Glutamatergic neuron (in vitro differentiated cells): ENCODE data around the gene ARHGAP42. TPM values are rescaled to one million over a fixed set of nuclear protein-coding genes. Genes with fewer than 3 reads are reported as not detected.

Experiments used
- DNase-seq: peaks from one replicate; pipeline ENCODE4 v3.0.0; 2022
- H3K27ac Mint-ChIP-seq: one replicate; pipeline ENCODE4 v1.8.0; 2020; ENCODE audit warnings: mild to moderate bottlenecking, mixed read lengths, inconsistent platforms; ENCODE audit not compliant: unreplicated experiment
- H3K27me3 Mint-ChIP-seq: one replicate; pipeline ENCODE4 v1.8.0; 2020; ENCODE audit warnings: mild to moderate bottlenecking, moderate library complexity, mixed read lengths, inconsistent platforms; ENCODE audit not compliant: unreplicated experiment
- H3K36me3 Mint-ChIP-seq: one replicate; pipeline ENCODE4 v1.8.0; 2020; ENCODE audit warnings: mild to moderate bottlenecking, mixed read lengths, inconsistent platforms; ENCODE audit not compliant: unreplicated experiment
- H3K4me1 Mint-ChIP-seq: one replicate; pipeline ENCODE4 v1.8.0; 2020; ENCODE audit warnings: mild to moderate bottlenecking, low read depth, mixed read lengths, inconsistent platforms; ENCODE audit not compliant: unreplicated experiment
- H3K4me3 Mint-ChIP-seq: one replicate; pipeline ENCODE4 v1.8.0; 2020; ENCODE audit warnings: mild to moderate bottlenecking, mixed read lengths, inconsistent platforms; ENCODE audit not compliant: unreplicated experiment
- H3K9me3 Mint-ChIP-seq: one replicate; pipeline ENCODE4 v1.8.0; 2020; ENCODE audit warnings: mild to moderate bottlenecking, moderate library complexity, mixed read lengths, inconsistent platforms; ENCODE audit not compliant: unreplicated experiment
- total RNA-seq: library from RNA; stranded (reverse); fragmentation: NEBNext Ultra II Directional; extraction: Animal tissue kit (Norgen Biotek cat#: 25700); gene quantifications from one replicate; pipeline ENCODE4 v1.2.1, GENCODE V29; 2021; ENCODE audit not compliant: unreplicated experiment
- TF ChIP-seq, protein P1 (sequence below): fragments of 200-600 bp; sonication (generic); IDR thresholded peaks from one replicate; pipeline ENCODE4 v1.5.0; 2021; ENCODE audit not compliant: partially characterized antibody, unreplicated experiment

The ARHGAP42 gene
- total RNA-seq, 1 donor from 2014 or later = 21.4 TPM

GRCh38 chr11:100883830-100884229, 196.7 kb downstream of the ARHGAP42 start:
- Mint-ChIP-seq H3K36me3 (peaks cover 9% of the 10 kb centered on the region), H3K4me1 (peaks cover 12% of the 10 kb centered on the region), H3K9me3 (peaks cover 2% of the 10 kb centered on the region), H3K27me3 (no peaks in the 10 kb centered on the region), H3K4me3 (no peak overlapping the region), H3K27ac (no peak overlapping the region)
- TF ChIP-seq, protein P1, sequence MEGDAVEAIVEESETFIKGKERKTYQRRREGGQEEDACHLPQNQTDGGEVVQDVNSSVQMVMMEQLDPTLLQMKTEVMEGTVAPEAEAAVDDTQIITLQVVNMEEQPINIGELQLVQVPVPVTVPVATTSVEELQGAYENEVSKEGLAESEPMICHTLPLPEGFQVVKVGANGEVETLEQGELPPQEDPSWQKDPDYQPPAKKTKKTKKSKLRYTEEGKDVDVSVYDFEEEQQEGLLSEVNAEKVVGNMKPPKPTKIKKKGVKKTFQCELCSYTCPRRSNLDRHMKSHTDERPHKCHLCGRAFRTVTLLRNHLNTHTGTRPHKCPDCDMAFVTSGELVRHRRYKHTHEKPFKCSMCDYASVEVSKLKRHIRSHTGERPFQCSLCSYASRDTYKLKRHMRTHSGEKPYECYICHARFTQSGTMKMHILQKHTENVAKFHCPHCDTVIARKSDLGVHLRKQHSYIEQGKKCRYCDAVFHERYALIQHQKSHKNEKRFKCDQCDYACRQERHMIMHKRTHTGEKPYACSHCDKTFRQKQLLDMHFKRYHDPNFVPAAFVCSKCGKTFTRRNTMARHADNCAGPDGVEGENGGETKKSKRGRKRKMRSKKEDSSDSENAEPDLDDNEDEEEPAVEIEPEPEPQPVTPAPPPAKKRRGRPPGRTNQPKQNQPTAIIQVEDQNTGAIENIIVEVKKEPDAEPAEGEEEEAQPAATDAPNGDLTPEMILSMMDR = no peak
- no peak for DNase-seq

DNA sequence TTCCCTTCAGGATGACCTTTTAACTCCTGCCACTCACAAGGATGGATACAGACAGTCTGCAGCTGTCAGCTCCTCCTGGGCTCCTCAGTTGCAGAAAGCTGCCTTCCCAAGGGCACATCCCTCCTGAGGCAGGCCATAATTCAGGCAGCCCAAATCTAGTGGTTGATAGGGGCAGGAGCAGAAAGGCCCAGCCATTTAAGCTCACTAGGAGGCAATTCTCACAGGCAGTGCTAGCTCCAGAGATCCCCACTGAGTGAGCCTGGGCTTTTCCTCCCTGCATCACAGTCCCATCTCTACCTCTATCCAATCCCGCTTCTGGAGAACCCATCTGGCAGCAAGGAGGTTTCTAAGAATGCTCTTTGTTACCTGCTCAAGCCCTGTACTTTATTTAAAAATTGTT, 200.6 kb downstream of the ARHGAP42 start:
- Mint-ChIP-seq H3K4me3 (no peak overlapping the region), H3K4me1 (peaks cover 13% of the 10 kb centered on the region), H3K36me3 (no peaks in the 10 kb centered on the region), H3K27ac (peak overlapping the region; percentile 66), H3K27me3 (no peaks in the 10 kb centered on the region), H3K9me3 (no peaks in the 10 kb centered on the region)
- DNase-seq = peak; percentile 43
- TF ChIP-seq, protein P1 = no peak

GRCh38 chr11:100888836-100889235, 201.7 kb downstream of the ARHGAP42 start:
- Mint-ChIP-seq H3K4me1 (peaks cover 16% of the 10 kb centered on the region), H3K4me3 (no peak overlapping the region), H3K27me3 (no peaks in the 10 kb centered on the region), H3K36me3 (no peaks in the 10 kb centered on the region), H3K9me3 (no peaks in the 10 kb centered on the region), H3K27ac (no peak overlapping the region)
- TF ChIP-seq, protein P1 = no peak
- no peak for DNase-seq

GRCh38 chr11:100889758-100890157, 202.7 kb downstream of the ARHGAP42 start:
- TF ChIP-seq, protein P1 = no peak
- no peak overlapping the region for H3K27ac Mint-ChIP-seq
- no peaks in the 10 kb centered on the region for H3K27me3 Mint-ChIP-seq
- no peak for DNase-seq
- no peaks in the 10 kb centered on the region for H3K9me3 Mint-ChIP-seq
- no peaks in the 10 kb centered on the region for H3K36me3 Mint-ChIP-seq
- no peak overlapping the region for H3K4me3 Mint-ChIP-seq
- H3K4me1 Mint-ChIP-seq = peaks cover 16% of the 10 kb centered on the region

- Mint-ChIP-seq H3K27ac (no peak overlapping the region), H3K9me3 (no peaks in the 10 kb centered on the region), H3K4me1 (peaks cover 16% of the 10 kb centered on the region), H3K4me3 (no peak overlapping the region), H3K36me3 (no peaks in the 10 kb centered on the region), H3K27me3 (no peaks in the 10 kb centered on the region)
- TF ChIP-seq, protein P1 = no peak
- no peak for DNase-seq
Observed at GRCh38 chr11:100890789-100891188, 203.7 kb downstream of the ARHGAP42 start.
